Progenitor cell of endocrine pancreas (in vitro differentiated cells): ENCODE data around the gene AKAP1. TPM values are rescaled to one million over a fixed set of nuclear protein-coding genes. Genes with fewer than 3 reads are reported as not detected.

Experiments
- DNase-seq: peaks from one replicate; pipeline ENCODE4 v3.0.0; 2021; ENCODE audit warnings: low spot score; ENCODE audit not compliant: unreplicated experiment
- H3K27ac Mint-ChIP-seq: 2 replicates; pipeline ENCODE4 v1.8.0; 2021; ENCODE audit warnings: mild to moderate bottlenecking, moderate library complexity, mixed read lengths
- H3K27me3 Mint-ChIP-seq: 2 replicates; pipeline ENCODE4 v1.8.0; 2021; ENCODE audit warnings: mixed read lengths
- H3K36me3 Mint-ChIP-seq: 2 replicates; pipeline ENCODE4 v1.8.0; 2022; ENCODE audit warnings: mixed read lengths; ENCODE audit not compliant: insufficient read depth
- H3K4me1 Mint-ChIP-seq: 2 replicates; pipeline ENCODE4 v1.8.0; 2021; ENCODE audit warnings: low read depth, mixed read lengths
- H3K4me3 Mint-ChIP-seq: 2 replicates; pipeline ENCODE4 v1.8.0; 2021; ENCODE audit warnings: low read depth, mild to moderate bottlenecking, moderate library complexity, mixed read lengths
- H3K9me3 Mint-ChIP-seq: 2 replicates; pipeline ENCODE4 v1.8.0; 2021; ENCODE audit warnings: low read depth, mixed read lengths
- CTCF ChIP-seq: fragments of 200-600 bp; sonication (generic); IDR thresholded peaks from one replicate; pipeline ENCODE4 v1.5.0; 2021; ENCODE audit warnings: antibody characterized with exemption, mild to moderate bottlenecking; ENCODE audit not compliant: unreplicated experiment
- total RNA-seq: library from RNA; stranded (reverse); gene quantifications from 2 replicates; pipeline ENCODE4 v1.2.1, GENCODE V29; 2021

Gene AKAP1
- total RNA-seq, 1 donor from 2014 or later: 63.3 TPM

- DNase-seq: peak; percentile 15
- H3K9me3 Mint-ChIP-seq: no peaks in the 10 kb centered on the region
- no peaks in the 10 kb centered on the region for H3K27me3 Mint-ChIP-seq
- H3K4me1 Mint-ChIP-seq: peaks cover 19% of the 10 kb centered on the region
- H3K36me3 Mint-ChIP-seq: peaks cover 12% of the 10 kb centered on the region
- peak overlapping the region; percentile 65 for H3K27ac Mint-ChIP-seq
- no peak overlapping the region for H3K4me3 Mint-ChIP-seq
- TF ChIP-seq CTCF: peak; percentile 39
Observed at GRCh38 chr17:57106107-57106835, 21.2 kb downstream of the AKAP1 start.

- peak; percentile 5 for TF ChIP-seq CTCF
- peaks cover 10% of the 10 kb centered on the region for H3K36me3 Mint-ChIP-seq
- H3K27ac Mint-ChIP-seq: peak overlapping the region; percentile 90
- no peaks in the 10 kb centered on the region for H3K9me3 Mint-ChIP-seq
- no peaks in the 10 kb centered on the region for H3K27me3 Mint-ChIP-seq
- peaks cover 19% of the 10 kb centered on the region for H3K4me1 Mint-ChIP-seq
- DNase-seq: no peak
- no peak overlapping the region for H3K4me3 Mint-ChIP-seq
Observed at GRCh38 chr17:57106836-57107497, 21.9 kb downstream of the AKAP1 start.

GRCh38 chr17:57107498-57108101, 22.6 kb downstream of the AKAP1 start:
- DNase-seq: no peak
- H3K4me3 Mint-ChIP-seq: no peak overlapping the region
- no peak for TF ChIP-seq CTCF
- H3K4me1 Mint-ChIP-seq: peaks cover 19% of the 10 kb centered on the region
- H3K9me3 Mint-ChIP-seq: no peaks in the 10 kb centered on the region
- peaks cover 14% of the 10 kb centered on the region for H3K36me3 Mint-ChIP-seq
- H3K27ac Mint-ChIP-seq: peak overlapping the region; percentile 90
- no peaks in the 10 kb centered on the region for H3K27me3 Mint-ChIP-seq

- Mint-ChIP-seq H3K27ac (no peak overlapping the region), H3K36me3 (peaks cover 16% of the 10 kb centered on the region)
- TF ChIP-seq CTCF: no peak
Observed at GRCh38 chr17:57108671-57109392, 23.8 kb downstream of the AKAP1 start.

More at GRCh38 chr17:57108671-57109392, 23.8 kb downstream of the AKAP1 start:
- no peak overlapping the region for H3K4me3 Mint-ChIP-seq
- H3K9me3 Mint-ChIP-seq: no peaks in the 10 kb centered on the region
- H3K27me3 Mint-ChIP-seq: no peaks in the 10 kb centered on the region
- DNase-seq: no peak
- peaks cover 19% of the 10 kb centered on the region for H3K4me1 Mint-ChIP-seq
